IMR-90 (cell line): ENCODE data around the gene ABHD3. TPM values are rescaled to one million over a fixed set of nuclear protein-coding genes. Genes with fewer than 3 reads are reported as not detected.
"Not testable (repeated sequence)": the region's sequence is repeated elsewhere in the genome, so short reads cannot be mapped to it uniquely, and the experiment has no call there.

Experiments used
- ATAC-seq: fragments of 200-7000 bp; cut with Tn5 transposase; 2 replicates; pipeline ENCODE4 v1.9.1; 2020; ENCODE audit warnings: low read depth, mild to moderate bottlenecking, moderate library complexity
- BruUV-seq: library from RNA; stranded (reverse); fragments of 400-500 nt; replicated peaks from 2 replicates; lab custom pipeline; 2021; lab: Mats Ljungman, UMichigan
- CTCF ChIA-PET: fragments of 300-600 bp; formaldehyde crosslinking; extraction: SDS; loops from one replicate; lab custom pipeline; 2021; ENCODE audit warnings: antibody characterized with exemption; lab: Yijun Ruan, JAX
- POLR2A ChIA-PET: fragments of 300-600 bp; sonication (Branson Sonifier 250); formaldehyde crosslinking; loops from one replicate; lab custom pipeline; 2022; ENCODE audit warnings: antibody characterized with exemption; ENCODE audit not compliant: unreplicated experiment; lab: Charles Lee
- DNase-seq: peaks from one replicate; pipeline ENCODE4 v3.0.0; 2013
- H2AFZ ChIP-seq: replicated peaks from 2 replicates; pipeline ENCODE3; 2013; ENCODE audit warnings: low read length, mild to moderate bottlenecking; ENCODE audit not compliant: poor library complexity
- H2AK5ac ChIP-seq: 2 replicates; pipeline ENCODE4 v1.6.1; 2013; ENCODE audit warnings: low read depth, low read length, inconsistent platforms
- H2AK9ac ChIP-seq: replicated peaks from 2 replicates; pipeline ENCODE3; 2013; ENCODE audit warnings: mild to moderate bottlenecking, low read depth, low read length, moderate library complexity; ENCODE audit not compliant: poor library complexity
- H2BK120ac ChIP-seq: 2 replicates; pipeline ENCODE4 v1.6.1; 2013; ENCODE audit warnings: low read depth, low read length, inconsistent platforms
- H2BK15ac ChIP-seq: 3 replicates; pipeline ENCODE4 v1.6.1; 2013; ENCODE audit warnings: low read depth, low read length, inconsistent platforms
- H2BK20ac ChIP-seq: 2 replicates; pipeline ENCODE4 v1.6.1; 2013; ENCODE audit warnings: low read depth, mild to moderate bottlenecking, inconsistent platforms, low read length, moderate library complexity
- H2BK5ac ChIP-seq: 2 replicates; pipeline ENCODE4 v1.6.1; 2013; ENCODE audit warnings: mild to moderate bottlenecking, low read depth, low read length, inconsistent platforms; ENCODE audit not compliant: poor library complexity, severe bottlenecking
- H3K14ac ChIP-seq: replicated peaks from 2 replicates; pipeline ENCODE4 v1.6.1; 2013; ENCODE audit warnings: low read depth, low read length, inconsistent platforms
- H3K18ac ChIP-seq: 2 replicates; pipeline ENCODE4 v1.6.1; 2013; ENCODE audit warnings: low read depth, low read length, control low read depth
- H3K23ac ChIP-seq: 2 replicates; pipeline ENCODE4 v1.6.1; 2013; ENCODE audit warnings: low read depth, low read length, inconsistent platforms
- H3K27ac ChIP-seq: 2 replicates; pipeline ENCODE4 v1.5.1; 2013; ENCODE audit warnings: mild to moderate bottlenecking, control low read depth, low read length; ENCODE audit not compliant: insufficient read depth
- H3K27me3 ChIP-seq: 2 replicates; pipeline ENCODE4 v1.6.1; 2013; ENCODE audit warnings: low read length; ENCODE audit not compliant: control insufficient read depth, insufficient read depth
- H3K36me3 ChIP-seq: 2 replicates; pipeline ENCODE4 v1.6.1; 2013; ENCODE audit warnings: low read length, mixed read lengths; ENCODE audit not compliant: control insufficient read depth, insufficient read depth
- H3K4ac ChIP-seq: 2 replicates; pipeline ENCODE4 v1.6.1; 2013; ENCODE audit warnings: low read depth, low read length, inconsistent platforms
- H3K4me1 ChIP-seq: 2 replicates; pipeline ENCODE4 v1.6.1; 2013; ENCODE audit warnings: low read length, mixed read lengths; ENCODE audit not compliant: control insufficient read depth, insufficient read depth
- H3K4me2 ChIP-seq: 2 replicates; pipeline ENCODE4 v1.6.1; 2013; ENCODE audit warnings: low read depth, mild to moderate bottlenecking, control low read depth, low read length, moderate library complexity
- H3K4me3 ChIP-seq: 2 replicates; pipeline ENCODE4 v1.5.1; 2013; ENCODE audit warnings: low read depth, mild to moderate bottlenecking, control low read depth, low read length, moderate library complexity; ENCODE audit not compliant: insufficient read depth
- H3K56ac ChIP-seq: 2 replicates; pipeline ENCODE4 v1.6.1; 2013; ENCODE audit warnings: low read length, inconsistent platforms; ENCODE audit not compliant: insufficient read depth; ENCODE audit errors: extremely low read depth
- H3K79me1 ChIP-seq, 2 experiments: 2 replicates each; pipeline ENCODE4 v1.6.1; 2013; ENCODE audit warnings: low read length in 2 of 2, inconsistent platforms in 1 of 2, low read depth in 1 of 2
- H3K9ac ChIP-seq: 2 replicates; pipeline ENCODE4 v1.6.1; 2013; ENCODE audit warnings: low read depth, low read length, control low read depth
- H3K9me1 ChIP-seq: 2 replicates; pipeline ENCODE4 v1.6.1; 2013; ENCODE audit warnings: low read length, inconsistent platforms; ENCODE audit not compliant: insufficient read depth
- H3K9me3 ChIP-seq: 2 replicates; pipeline ENCODE4 v1.6.1; 2013; ENCODE audit warnings: low read length; ENCODE audit not compliant: control insufficient read depth, insufficient read depth
- H4K20me1 ChIP-seq: 2 replicates; pipeline ENCODE4 v1.6.1; 2013; ENCODE audit warnings: low read length, inconsistent platforms; ENCODE audit not compliant: insufficient read depth
- H4K5ac ChIP-seq: 2 replicates; pipeline ENCODE4 v1.6.1; 2013; ENCODE audit warnings: mild to moderate bottlenecking, low read depth, low read length, control low read depth
- H4K8ac ChIP-seq, 2 experiments: 2 replicates each; pipeline ENCODE4 v1.6.1; 2013; ENCODE audit warnings: low read depth in 2 of 2, low read length in 2 of 2, control low read depth in 1 of 2, inconsistent platforms in 1 of 2
- H4K91ac ChIP-seq: 2 replicates; pipeline ENCODE4 v1.6.1; 2013; ENCODE audit warnings: low read depth, low read length, inconsistent platforms; ENCODE audit not compliant: insufficient read depth
- WGBS, 2 experiments: methylation state at CpG; one replicate each; pipeline versions ENCODE4 v1.1.5 to v1.1.7; 2013; ENCODE audit warnings: missing lambda C conversion rate in 2 of 2; ENCODE audit not compliant: insufficient read length in 1 of 2; ENCODE audit errors: extremely low coverage in 2 of 2; 5-methylcytosine and 5-hydroxymethylcytosine counted together
- dilution Hi-C: fragments of 300-500 bp; cut with HindIII; formaldehyde crosslinking; loops from one replicate; pipeline ENCODE4 v1.14.3; 2018; ENCODE audit warnings: low sequenced_read_pairs; ENCODE audit not compliant: unreplicated experiment
- in situ Hi-C: fragments of 300-500 bp; cut with MboI; formaldehyde crosslinking; loops from 3 replicates; pipeline ENCODE4 v1.14.3; 2019; ENCODE audit warnings: low sequenced_read_pairs, inconsistent platforms, mixed read lengths
- intact Hi-C: fragments of 100-400 bp; cut with micrococcal nuclease; formaldehyde crosslinking; loops from 2 replicates; pipeline ENCODE4 v1.10.0; 2022
- polyA plus RNA-seq, 3 experiments: library from polyadenylated mRNA; depleted of rRNA; stranded (reverse); fragments of >200 nt; gene quantifications; 2 replicates each; pipeline ENCODE4 v1.2.3, GENCODE V29; 2012; ENCODE audit warnings: low replicate concordance in 1 of 3
- total RNA-seq: library from RNA; depleted of rRNA; stranded (reverse); fragments of >200 nt; gene quantifications from 2 replicates; pipeline ENCODE4 v1.2.3, GENCODE V29; 2012

The ABHD3 gene
- total and polyA plus RNA-seq, 2 of the 4 experiments (the other 2 are of a cell fraction) = 4.5 to 5.5 TPM

DNA sequence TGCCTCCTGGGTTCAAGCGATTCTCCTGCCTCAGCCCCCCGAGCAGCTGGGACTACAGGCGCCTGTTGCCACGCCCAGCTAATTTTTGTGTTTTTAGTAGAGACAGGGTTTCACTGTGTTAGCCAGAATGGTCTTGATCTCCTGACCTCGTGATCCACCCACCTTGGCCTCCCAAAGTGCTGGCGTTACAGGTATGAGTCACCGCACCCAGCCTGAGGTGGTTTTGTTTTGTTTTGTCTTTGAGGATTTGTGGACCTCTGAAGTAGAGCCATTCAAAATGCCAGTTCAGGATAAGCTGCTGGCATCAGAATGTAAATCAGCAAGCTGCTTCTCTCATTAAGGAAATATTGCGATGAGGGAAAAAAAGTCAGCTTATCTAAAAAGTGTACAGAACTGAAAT is 29.2 kb downstream of the ABHD3 start:
- H4K20me1 ChIP-seq, H4K5ac ChIP-seq, H4K91ac ChIP-seq, POLR2A ChIA-PET, H2BK20ac ChIP-seq, H2AFZ ChIP-seq, H3K4me3 ChIP-seq, H4K8ac ChIP-seq, BruUV-seq, H3K14ac ChIP-seq, H3K9me3 ChIP-seq, DNase-seq, H2BK15ac ChIP-seq, H2AK9ac ChIP-seq, H2AK5ac ChIP-seq, H3K56ac ChIP-seq, CTCF ChIA-PET, intact Hi-C loops, H3K4me2 ChIP-seq, ATAC-seq, H3K27ac ChIP-seq, dilution Hi-C loops, H3K4me1 ChIP-seq, H3K27me3 ChIP-seq, H3K9ac ChIP-seq, H2BK120ac ChIP-seq, in situ Hi-C loops, H3K79me1 ChIP-seq, H3K18ac ChIP-seq, H3K4ac ChIP-seq, H3K36me3 ChIP-seq, H3K9me1 ChIP-seq, H3K23ac ChIP-seq, H2BK5ac ChIP-seq: not testable (repeated sequence)
- WGBS, 2 experiments = no CpG with 5 or more reads among the region's 8 CpGs
